IMR-90 (cell line): ENCODE results near the gene ACTN1. TPM values are rescaled to one million over a fixed set of nuclear protein-coding genes. Genes with fewer than 3 reads are reported as not detected.

Source experiments
- ATAC-seq: fragments of 200-7000 bp; cut with Tn5 transposase; 2 replicates; pipeline ENCODE4 v1.9.1; 2020; ENCODE audit warnings: low read depth, mild to moderate bottlenecking, moderate library complexity
- BruUV-seq: library from RNA; stranded (reverse); fragments of 400-500 nt; replicated peaks from 2 replicates; lab custom pipeline; 2021; lab: Mats Ljungman, UMichigan
- CTCF ChIA-PET: fragments of 300-600 bp; formaldehyde crosslinking; extraction: SDS; loops from one replicate; lab custom pipeline; 2021; ENCODE audit warnings: antibody characterized with exemption; lab: Yijun Ruan, JAX
- POLR2A ChIA-PET: fragments of 300-600 bp; sonication (Branson Sonifier 250); formaldehyde crosslinking; loops from one replicate; lab custom pipeline; 2022; ENCODE audit warnings: antibody characterized with exemption; ENCODE audit not compliant: unreplicated experiment; lab: Charles Lee
- DNase-seq: peaks from one replicate; pipeline ENCODE4 v3.0.0; 2013
- H2AFZ ChIP-seq: replicated peaks from 2 replicates; pipeline ENCODE3; 2013; ENCODE audit warnings: low read length, mild to moderate bottlenecking; ENCODE audit not compliant: poor library complexity
- H2AK5ac ChIP-seq: 2 replicates; pipeline ENCODE4 v1.6.1; 2013; ENCODE audit warnings: low read depth, low read length, inconsistent platforms
- H2AK9ac ChIP-seq: replicated peaks from 2 replicates; pipeline ENCODE3; 2013; ENCODE audit warnings: mild to moderate bottlenecking, low read depth, low read length, moderate library complexity; ENCODE audit not compliant: poor library complexity
- H2BK120ac ChIP-seq: 2 replicates; pipeline ENCODE4 v1.6.1; 2013; ENCODE audit warnings: low read depth, low read length, inconsistent platforms
- H2BK15ac ChIP-seq: 3 replicates; pipeline ENCODE4 v1.6.1; 2013; ENCODE audit warnings: low read depth, low read length, inconsistent platforms
- H2BK20ac ChIP-seq: 2 replicates; pipeline ENCODE4 v1.6.1; 2013; ENCODE audit warnings: low read depth, mild to moderate bottlenecking, inconsistent platforms, low read length, moderate library complexity
- H2BK5ac ChIP-seq: 2 replicates; pipeline ENCODE4 v1.6.1; 2013; ENCODE audit warnings: mild to moderate bottlenecking, low read depth, low read length, inconsistent platforms; ENCODE audit not compliant: poor library complexity, severe bottlenecking
- H3K14ac ChIP-seq: replicated peaks from 2 replicates; pipeline ENCODE4 v1.6.1; 2013; ENCODE audit warnings: low read depth, low read length, inconsistent platforms
- H3K18ac ChIP-seq: 2 replicates; pipeline ENCODE4 v1.6.1; 2013; ENCODE audit warnings: low read depth, low read length, control low read depth
- H3K23ac ChIP-seq: 2 replicates; pipeline ENCODE4 v1.6.1; 2013; ENCODE audit warnings: low read depth, low read length, inconsistent platforms
- H3K27ac ChIP-seq: 2 replicates; pipeline ENCODE4 v1.5.1; 2013; ENCODE audit warnings: mild to moderate bottlenecking, control low read depth, low read length; ENCODE audit not compliant: insufficient read depth
- H3K27me3 ChIP-seq: 2 replicates; pipeline ENCODE4 v1.6.1; 2013; ENCODE audit warnings: low read length; ENCODE audit not compliant: control insufficient read depth, insufficient read depth
- H3K36me3 ChIP-seq: 2 replicates; pipeline ENCODE4 v1.6.1; 2013; ENCODE audit warnings: low read length, mixed read lengths; ENCODE audit not compliant: control insufficient read depth, insufficient read depth
- H3K4ac ChIP-seq: 2 replicates; pipeline ENCODE4 v1.6.1; 2013; ENCODE audit warnings: low read depth, low read length, inconsistent platforms
- H3K4me1 ChIP-seq: 2 replicates; pipeline ENCODE4 v1.6.1; 2013; ENCODE audit warnings: low read length, mixed read lengths; ENCODE audit not compliant: control insufficient read depth, insufficient read depth
- H3K4me2 ChIP-seq: 2 replicates; pipeline ENCODE4 v1.6.1; 2013; ENCODE audit warnings: low read depth, mild to moderate bottlenecking, control low read depth, low read length, moderate library complexity
- H3K4me3 ChIP-seq: 2 replicates; pipeline ENCODE4 v1.5.1; 2013; ENCODE audit warnings: low read depth, mild to moderate bottlenecking, control low read depth, low read length, moderate library complexity; ENCODE audit not compliant: insufficient read depth
- H3K56ac ChIP-seq: 2 replicates; pipeline ENCODE4 v1.6.1; 2013; ENCODE audit warnings: low read length, inconsistent platforms; ENCODE audit not compliant: insufficient read depth; ENCODE audit errors: extremely low read depth
- H3K79me1 ChIP-seq, 2 experiments: 2 replicates each; pipeline ENCODE4 v1.6.1; 2013; ENCODE audit warnings: low read length in 2 of 2, inconsistent platforms in 1 of 2, low read depth in 1 of 2
- H3K9ac ChIP-seq: 2 replicates; pipeline ENCODE4 v1.6.1; 2013; ENCODE audit warnings: low read depth, low read length, control low read depth
- H3K9me1 ChIP-seq: 2 replicates; pipeline ENCODE4 v1.6.1; 2013; ENCODE audit warnings: low read length, inconsistent platforms; ENCODE audit not compliant: insufficient read depth
- H3K9me3 ChIP-seq: 2 replicates; pipeline ENCODE4 v1.6.1; 2013; ENCODE audit warnings: low read length; ENCODE audit not compliant: control insufficient read depth, insufficient read depth
- H4K20me1 ChIP-seq: 2 replicates; pipeline ENCODE4 v1.6.1; 2013; ENCODE audit warnings: low read length, inconsistent platforms; ENCODE audit not compliant: insufficient read depth
- H4K5ac ChIP-seq: 2 replicates; pipeline ENCODE4 v1.6.1; 2013; ENCODE audit warnings: mild to moderate bottlenecking, low read depth, low read length, control low read depth
- H4K8ac ChIP-seq, 2 experiments: 2 replicates each; pipeline ENCODE4 v1.6.1; 2013; ENCODE audit warnings: low read depth in 2 of 2, low read length in 2 of 2, control low read depth in 1 of 2, inconsistent platforms in 1 of 2
- H4K91ac ChIP-seq: 2 replicates; pipeline ENCODE4 v1.6.1; 2013; ENCODE audit warnings: low read depth, low read length, inconsistent platforms; ENCODE audit not compliant: insufficient read depth
- CHD1 ChIP-seq: IDR thresholded peaks from 2 replicates; pipeline ENCODE4 v1.6.1; 2012; ENCODE audit warnings: low read depth, low read length, improper control_type of control experiment
- MAFK ChIP-seq: IDR thresholded peaks from 2 replicates; pipeline ENCODE4 v1.6.1; 2012; ENCODE audit warnings: low read depth, low read length, improper control_type of control experiment
- MAZ ChIP-seq: IDR thresholded peaks from 2 replicates; pipeline ENCODE4 v1.6.1; 2012; ENCODE audit warnings: low read depth, mild to moderate bottlenecking, low read length, improper control_type of control experiment, moderate library complexity, borderline replicate concordance
- WGBS, 2 experiments: methylation state at CpG; one replicate each; pipeline versions ENCODE4 v1.1.5 to v1.1.7; 2013; ENCODE audit warnings: missing lambda C conversion rate in 2 of 2; ENCODE audit not compliant: insufficient read length in 1 of 2; ENCODE audit errors: extremely low coverage in 2 of 2; 5-methylcytosine and 5-hydroxymethylcytosine counted together
- dilution Hi-C: fragments of 300-500 bp; cut with HindIII; formaldehyde crosslinking; loops from one replicate; pipeline ENCODE4 v1.14.3; 2018; ENCODE audit warnings: low sequenced_read_pairs; ENCODE audit not compliant: unreplicated experiment
- in situ Hi-C: fragments of 300-500 bp; cut with MboI; formaldehyde crosslinking; loops from 3 replicates; pipeline ENCODE4 v1.14.3; 2019; ENCODE audit warnings: low sequenced_read_pairs, inconsistent platforms, mixed read lengths
- intact Hi-C: fragments of 100-400 bp; cut with micrococcal nuclease; formaldehyde crosslinking; loops from 2 replicates; pipeline ENCODE4 v1.10.0; 2022
- polyA plus RNA-seq, 3 experiments: library from polyadenylated mRNA; depleted of rRNA; stranded (reverse); fragments of >200 nt; gene quantifications; 2 replicates each; pipeline ENCODE4 v1.2.3, GENCODE V29; 2012; ENCODE audit warnings: low replicate concordance in 1 of 3
- total RNA-seq: library from RNA; depleted of rRNA; stranded (reverse); fragments of >200 nt; gene quantifications from 2 replicates; pipeline ENCODE4 v1.2.3, GENCODE V29; 2012
- TF ChIP-seq, protein P1 (sequence below): fragments of 150-350 bp; IDR thresholded peaks from 2 replicates; pipeline ENCODE4 v1.6.1; 2017; ENCODE audit warnings: mild to moderate bottlenecking, antibody characterized with exemption, low read length, low read depth

Gene ACTN1
- total and polyA plus RNA-seq, 2 of the 4 experiments (the other 2 are of a cell fraction), result 684 to 766 TPM

DNA sequence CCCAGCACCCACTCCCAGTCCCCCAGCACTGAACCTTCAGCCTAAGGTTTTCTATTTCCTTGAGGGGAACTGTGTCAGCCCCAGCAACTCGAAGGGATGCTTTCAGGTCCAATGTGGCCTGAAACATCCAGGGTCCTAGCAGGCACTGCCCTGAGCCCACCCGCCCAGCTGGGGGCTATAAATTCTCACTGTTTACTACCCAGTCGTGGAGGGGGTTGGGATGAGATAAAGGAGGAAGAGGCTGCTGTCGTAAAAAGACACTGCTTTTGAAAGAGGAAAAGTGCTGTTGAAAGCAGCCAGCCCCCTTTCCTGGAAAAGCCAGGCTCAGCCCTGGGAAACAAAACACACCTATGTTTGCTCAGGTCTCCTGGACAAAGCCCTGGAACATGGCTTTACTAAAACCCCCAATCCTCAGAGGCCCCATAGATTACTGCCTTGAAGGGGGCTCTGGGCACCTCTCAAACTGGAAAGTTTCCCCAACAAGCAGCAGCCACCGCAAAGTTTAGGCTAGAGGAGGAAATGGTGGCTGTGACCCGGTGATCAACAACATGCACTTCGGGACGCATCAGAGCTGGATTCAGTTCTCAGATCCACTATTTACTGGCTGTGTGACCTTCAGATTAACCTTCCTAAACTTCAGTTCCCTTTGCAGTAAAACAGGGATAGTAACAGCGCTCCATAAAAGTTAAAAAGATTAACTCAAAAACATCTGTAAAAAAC is 51.0 kb downstream of the ACTN1 start (continued):
- TF ChIP-seq MAZ, result no peak

DNA sequence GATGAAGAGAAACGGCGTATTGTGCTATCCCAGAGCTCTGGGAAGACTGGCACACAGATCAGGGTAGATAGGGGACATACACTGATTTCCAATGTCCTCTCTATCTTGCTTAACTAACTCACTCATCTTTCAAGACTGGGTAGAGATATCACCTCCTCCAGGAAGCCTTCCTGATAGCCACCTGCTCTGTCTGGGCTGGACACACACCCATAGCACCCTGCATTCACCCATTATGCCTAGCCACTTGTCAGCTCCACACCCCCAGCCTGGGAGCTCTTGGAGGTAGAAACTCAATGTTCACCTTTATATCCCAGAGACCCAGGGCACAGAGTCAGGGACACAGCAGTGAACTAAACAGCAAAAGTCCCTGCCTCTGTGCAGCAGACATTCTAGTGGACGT is 52.0 kb downstream of the ACTN1 start:
- H4K20me1 ChIP-seq, result peaks cover 100% of the 10 kb centered on the region
- no peak for ATAC-seq
- H3K4me2 ChIP-seq, result no peak overlapping the region
- H2BK20ac ChIP-seq, result no peak overlapping the region
- DNase-seq, result no peak
- TF ChIP-seq CHD1 (no peak), MAFK (no peak)
- TF ChIP-seq, protein P1, sequence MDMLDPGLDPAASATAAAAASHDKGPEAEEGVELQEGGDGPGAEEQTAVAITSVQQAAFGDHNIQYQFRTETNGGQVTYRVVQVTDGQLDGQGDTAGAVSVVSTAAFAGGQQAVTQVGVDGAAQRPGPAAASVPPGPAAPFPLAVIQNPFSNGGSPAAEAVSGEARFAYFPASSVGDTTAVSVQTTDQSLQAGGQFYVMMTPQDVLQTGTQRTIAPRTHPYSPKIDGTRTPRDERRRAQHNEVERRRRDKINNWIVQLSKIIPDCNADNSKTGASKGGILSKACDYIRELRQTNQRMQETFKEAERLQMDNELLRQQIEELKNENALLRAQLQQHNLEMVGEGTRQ, result no peak
- H3K4ac ChIP-seq, result no peak overlapping the region
- H2BK15ac ChIP-seq, result no peak overlapping the region
- H3K4me3 ChIP-seq, result no peak overlapping the region
- H3K18ac ChIP-seq, result no peak overlapping the region
- H4K91ac ChIP-seq, result no peak overlapping the region
- peaks cover 64% of the 10 kb centered on the region for H3K36me3 ChIP-seq
- intact Hi-C loops, result no loop called here
- H3K79me1 ChIP-seq, result peaks cover 7 to 96% of the 10 kb centered on the region in 2 experiments; a peak in 3 of 4 replicates
- H2AFZ ChIP-seq, result no peak overlapping the region
- no peak overlapping the region for H3K9ac ChIP-seq
- H3K9me1 ChIP-seq, result peaks cover 74% of the 10 kb centered on the region
- in situ Hi-C loops, result no loop called here
- H2AK9ac ChIP-seq, result no peak overlapping the region
- dilution Hi-C loops, result no loop called here
- H3K27me3 ChIP-seq, result no peaks in the 10 kb centered on the region
- H3K9me3 ChIP-seq, result no peaks in the 10 kb centered on the region
- H3K27ac ChIP-seq, result no peak overlapping the region
- no peak overlapping the region for H3K56ac ChIP-seq
- ChIA-PET POLR2A (no interaction called here), CTCF (interaction anchor here (1.5 to 1.6 kb wide), 2 partner anchors 13 to 15 kb away, joined by 5 read pairs; no protein-coding TSS in a partner anchor)
- no TSS peak for BruUV-seq
- no peak overlapping the region for H3K14ac ChIP-seq
- no peak overlapping the region for H4K5ac ChIP-seq
- peak overlapping the region; percentile 67; the same call in 1 of the 2 replicates for H3K23ac ChIP-seq
- H2BK5ac ChIP-seq, result peak overlapping the region; percentile 4
- no peak overlapping the region for H4K8ac ChIP-seq
- no peak overlapping the region for H2AK5ac ChIP-seq
- H3K4me1 ChIP-seq, result peaks cover 61% of the 10 kb centered on the region
- WGBS, 2 experiments, result no CpG with 5 or more reads among the region's 3 CpGs
- H2BK120ac ChIP-seq, result no peak overlapping the region
